ENCODE results near the gene ZNF827.

The ZNF827 gene

DNA sequence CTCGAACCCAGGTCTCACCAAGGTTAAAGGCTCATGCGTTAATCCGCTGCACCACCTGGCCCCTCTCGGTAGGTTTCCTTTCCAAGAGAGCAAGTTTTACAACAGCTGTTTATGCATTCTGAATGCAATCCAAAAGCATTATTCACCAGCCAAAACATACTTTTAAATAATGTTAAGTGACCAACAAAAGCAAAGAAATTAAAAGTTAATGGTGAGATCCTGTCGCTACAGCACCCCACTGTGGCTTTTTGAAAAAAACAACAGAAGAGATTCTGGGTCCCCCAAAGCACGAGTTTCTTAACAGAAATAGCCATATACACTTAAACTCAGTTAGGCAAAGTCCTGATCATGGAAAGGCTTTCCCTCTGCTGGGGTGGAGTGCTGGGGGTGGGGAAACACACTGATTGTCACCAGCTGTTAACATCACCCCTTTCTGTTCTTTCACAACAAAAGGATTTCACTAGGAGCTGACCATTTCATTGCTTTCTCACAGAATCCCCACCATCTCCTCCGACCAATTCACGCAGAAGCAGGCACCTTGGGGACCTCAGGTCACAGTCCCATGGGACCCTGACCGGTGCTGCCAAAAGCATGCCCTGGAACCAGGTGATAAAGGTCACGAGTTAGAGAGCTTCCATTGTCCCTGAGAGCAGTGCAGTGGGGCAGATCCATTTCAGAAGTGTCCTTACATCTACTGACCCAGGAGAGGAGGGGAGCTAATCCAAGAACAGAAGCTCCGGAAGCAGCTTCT, 51.2 kb downstream of the ZNF827 start:
- DNase-seq (ENCODE audit: low read depth), result peak; percentile 36

DNA sequence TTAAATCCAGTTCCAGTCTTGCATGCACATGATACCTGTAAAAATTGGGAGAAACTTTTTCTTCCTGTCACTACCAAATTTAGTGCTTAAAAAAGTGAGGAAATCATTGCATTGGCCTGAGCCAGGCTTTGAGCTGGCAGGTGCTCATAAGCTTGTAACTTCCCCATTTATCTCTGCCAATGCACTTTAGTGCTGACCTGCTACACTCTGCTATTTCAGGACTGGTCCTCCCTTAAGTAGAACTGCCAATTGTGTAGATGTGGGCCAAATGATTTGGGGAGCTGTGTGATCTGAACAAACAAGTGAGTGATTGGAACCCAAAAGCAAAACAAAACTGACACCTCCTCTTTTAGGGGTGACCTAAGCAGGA, 51.8 kb downstream of the ZNF827 start:
- no peak for DNase-seq (ENCODE audit: low read depth)

DNA sequence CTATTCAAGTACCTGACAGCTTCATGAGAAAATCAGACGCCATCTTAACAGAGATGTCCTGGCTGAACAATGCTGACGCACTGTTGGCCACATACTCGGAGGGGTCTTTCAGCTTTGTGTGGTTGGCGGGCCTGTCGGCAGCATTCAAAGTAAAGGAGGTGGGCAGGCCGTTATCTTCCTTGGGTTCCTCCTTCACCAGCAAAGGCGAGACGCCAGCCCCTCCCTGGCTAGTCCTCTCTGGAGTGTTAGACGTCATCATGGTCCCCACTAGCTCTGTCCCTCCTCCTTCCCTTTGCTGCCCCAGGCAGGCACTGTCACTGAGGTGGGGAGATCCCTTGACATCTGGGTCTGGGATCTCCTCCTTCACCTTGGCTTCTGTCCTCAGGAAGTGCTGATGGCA, 53.0 kb downstream of the ZNF827 start:
- no peak for DNase-seq (ENCODE audit: low read depth)

DNA sequence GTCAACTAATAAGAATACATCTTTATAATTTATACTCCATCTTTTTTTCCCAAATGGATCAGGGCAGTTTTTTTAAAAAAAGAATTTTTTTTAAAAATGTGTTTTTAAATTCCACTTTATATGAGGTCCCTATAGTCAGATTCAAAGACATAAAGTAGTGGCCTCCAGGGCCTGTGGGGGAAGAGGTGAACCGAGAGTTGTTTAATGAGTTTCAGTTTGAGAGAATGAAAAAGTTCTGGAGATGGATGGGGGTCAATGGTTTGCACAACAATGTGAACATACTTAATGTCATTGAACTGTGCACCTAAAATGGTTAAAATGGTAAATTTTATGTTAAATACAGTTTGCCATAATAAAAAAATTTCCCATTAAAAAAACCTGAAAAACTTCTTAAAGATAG, 53.8 kb downstream of the ZNF827 start:
- no peak for DNase-seq (ENCODE audit: low read depth)

DNA sequence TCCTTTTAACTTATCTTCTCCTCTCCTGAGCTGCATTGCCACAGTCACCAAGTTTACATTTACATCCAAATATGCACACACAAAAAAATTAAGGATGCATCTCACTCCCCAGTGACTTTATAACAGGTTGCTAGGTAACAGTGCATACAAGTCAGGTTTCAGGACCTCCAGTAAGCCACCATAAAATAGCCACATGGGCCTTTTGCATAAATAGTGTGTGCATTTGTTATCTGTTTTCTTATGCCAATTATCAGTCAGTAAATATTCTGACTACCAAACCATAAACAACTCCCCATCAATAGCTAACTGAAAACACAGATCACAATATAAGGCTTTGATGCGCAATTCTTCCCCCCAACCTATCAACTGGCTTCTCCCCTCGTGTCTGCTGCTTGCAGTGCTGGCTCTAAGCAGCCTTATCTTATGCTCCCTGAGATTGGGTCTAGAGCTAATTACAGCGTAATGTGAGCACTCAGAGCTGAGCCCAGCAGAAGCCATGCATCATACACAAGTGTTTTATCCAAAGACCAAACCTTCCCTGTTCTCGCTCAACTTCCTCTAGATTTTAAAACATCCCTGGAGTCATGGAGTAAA, 55.4 kb downstream of the ZNF827 start:
- DNase-seq (ENCODE audit: low read depth), result no peak

DNA sequence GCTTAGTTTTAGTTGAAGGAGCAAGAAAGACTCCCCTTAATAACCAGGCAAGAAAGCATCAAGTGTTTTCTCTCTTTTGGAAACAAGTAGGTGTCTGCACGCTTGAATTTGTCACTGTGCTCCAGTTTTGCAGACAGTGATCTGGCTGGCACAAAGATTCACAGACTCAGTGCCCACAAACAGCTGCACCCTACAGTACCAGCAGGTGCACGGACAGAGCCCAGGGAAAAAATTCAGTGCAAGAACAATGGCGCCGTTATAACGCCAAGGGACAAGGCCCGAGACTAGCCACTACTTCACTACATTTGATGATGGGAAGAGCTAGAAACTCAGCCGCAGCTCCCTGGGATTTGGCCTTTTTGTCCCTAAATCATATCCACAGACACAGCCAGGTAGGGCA, 56.0 kb downstream of the ZNF827 start:
- no peak for DNase-seq (ENCODE audit: low read depth)

DNA sequence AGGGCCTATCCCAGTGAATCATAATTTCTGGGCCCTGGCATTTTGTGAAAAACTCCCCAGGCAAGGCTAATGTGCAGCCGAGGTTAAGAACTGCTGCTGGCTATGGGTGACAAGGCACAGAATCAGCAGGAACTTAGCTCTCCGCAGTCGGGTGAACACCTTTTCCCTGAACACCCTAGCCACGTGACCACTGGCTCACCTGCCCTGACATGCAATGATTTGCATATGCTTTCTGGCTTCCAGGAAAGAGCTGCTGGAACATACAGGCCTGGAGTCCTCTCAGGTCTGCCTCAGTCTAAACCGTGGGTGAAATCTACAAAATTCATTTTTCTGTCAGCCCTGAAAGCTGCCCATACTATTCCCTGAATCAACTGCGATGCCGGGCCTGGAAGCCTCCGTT, 56.6 kb downstream of the ZNF827 start:
- no peak for DNase-seq (ENCODE audit: low read depth)

DNA sequence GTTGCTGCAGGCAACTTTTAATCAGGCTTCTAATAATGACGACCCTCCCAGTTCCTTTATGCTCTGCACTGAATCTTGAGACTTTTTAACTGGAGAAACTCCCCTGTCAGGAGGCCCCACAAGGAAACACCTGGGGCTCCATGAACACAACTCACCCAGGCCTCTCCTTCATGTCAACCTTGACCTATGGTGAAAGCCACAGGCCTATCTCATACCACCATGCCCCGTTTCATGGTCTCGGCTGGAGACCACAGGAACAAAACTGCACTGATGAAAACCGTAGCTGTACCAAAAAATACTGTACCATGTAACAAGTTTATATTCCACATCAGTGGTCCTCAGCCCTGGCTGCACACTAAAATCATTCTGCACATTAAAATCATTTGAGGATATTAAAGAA, 57.0 kb downstream of the ZNF827 start:
- no peak for DNase-seq (ENCODE audit: low read depth)

DNA sequence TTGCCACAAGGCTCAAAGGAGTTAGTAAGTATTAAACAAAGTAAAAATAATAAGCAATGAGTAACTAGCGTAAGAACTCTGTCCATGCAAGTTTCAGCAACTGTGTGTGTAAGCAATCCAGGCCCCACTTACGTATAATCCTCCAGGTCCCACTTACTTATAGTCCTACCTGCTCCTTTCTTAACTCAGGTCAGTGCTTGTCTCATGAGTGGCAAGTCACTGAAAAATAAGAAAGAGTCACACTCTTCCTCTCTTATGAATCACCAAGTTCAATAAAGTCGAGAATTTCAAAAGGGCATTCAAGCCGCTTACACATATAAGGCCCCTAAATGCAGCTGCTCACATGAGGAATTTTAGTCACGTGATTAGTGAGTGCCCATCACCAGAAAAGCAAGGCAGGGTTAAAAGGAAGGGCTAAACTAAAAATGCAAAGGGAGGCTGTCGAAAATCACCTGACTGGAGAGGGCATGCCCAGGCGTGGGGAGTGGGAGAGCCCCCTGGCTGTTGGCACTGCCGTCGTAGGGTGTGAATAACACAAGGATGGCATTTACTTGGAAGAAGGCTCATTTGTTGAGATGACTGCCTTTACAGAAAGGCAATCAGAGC, 58.2 kb downstream of the ZNF827 start:
- DNase-seq (ENCODE audit: low read depth), result no peak

DNA sequence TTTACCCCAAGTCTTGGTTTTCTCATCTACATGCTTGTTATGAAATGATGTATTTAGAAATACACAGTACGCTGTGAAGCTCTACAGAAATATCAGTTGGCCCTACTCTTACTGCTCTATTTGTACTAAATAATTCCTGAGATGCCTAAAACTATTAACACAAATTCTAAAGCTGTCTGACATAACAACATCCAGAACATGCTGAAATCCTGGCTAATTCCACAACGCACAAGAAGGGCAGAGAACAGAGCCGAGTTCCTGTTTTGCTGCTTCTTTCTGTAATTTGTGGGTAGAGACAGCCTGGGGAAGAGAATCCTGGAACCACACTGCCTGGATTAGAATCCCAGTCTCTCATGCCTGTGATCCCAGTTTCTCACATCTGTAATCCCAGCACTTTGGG, 59.0 kb downstream of the ZNF827 start:
- DNase-seq (ENCODE audit: low read depth), result no peak

DNA sequence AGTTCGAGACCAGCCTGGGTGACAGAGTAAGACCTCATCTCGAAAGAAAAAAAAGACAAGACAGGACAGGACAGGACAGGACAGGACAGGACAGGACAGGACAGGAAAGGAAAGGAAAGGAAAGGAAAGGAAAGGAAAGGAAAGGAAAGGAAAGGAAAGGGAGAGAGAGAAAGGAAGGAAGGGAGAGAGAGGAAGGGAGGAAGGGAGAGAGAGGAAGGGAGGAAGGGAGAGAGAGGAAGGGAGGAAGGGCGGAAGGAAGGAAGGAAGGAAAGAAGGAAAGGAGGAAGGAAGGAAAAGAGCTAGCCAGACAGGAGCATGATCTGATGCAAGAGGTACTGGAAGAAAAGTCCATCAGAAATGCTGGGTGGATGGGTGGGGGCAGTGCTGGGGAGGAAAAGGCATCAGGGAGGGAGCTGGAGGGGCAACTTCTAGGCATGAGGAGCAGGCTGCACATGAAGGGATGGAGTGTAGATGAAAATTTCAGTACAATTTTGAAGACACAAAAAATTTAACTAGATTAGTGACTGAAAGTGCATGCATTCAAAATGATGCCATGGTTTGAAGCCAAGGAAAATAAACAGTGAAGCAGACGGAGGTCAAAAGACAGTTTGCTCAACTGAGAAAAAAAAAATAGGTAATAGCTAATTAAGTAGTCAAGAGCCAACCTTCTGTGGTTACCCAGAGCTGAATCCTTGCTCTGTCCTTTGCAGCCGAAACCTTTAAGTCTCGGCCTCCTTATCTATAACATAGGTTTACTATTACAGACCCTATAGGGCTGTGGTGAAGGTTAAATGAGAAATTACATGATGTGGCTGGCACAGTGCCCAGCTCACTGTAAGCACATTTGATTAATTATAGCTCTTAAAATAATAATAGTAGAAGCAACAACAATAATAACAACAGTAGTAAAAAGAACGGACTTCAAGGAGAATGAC, 59.9 kb downstream of the ZNF827 start:
- peak; percentile 35 for DNase-seq (ENCODE audit: low read depth)

DNA sequence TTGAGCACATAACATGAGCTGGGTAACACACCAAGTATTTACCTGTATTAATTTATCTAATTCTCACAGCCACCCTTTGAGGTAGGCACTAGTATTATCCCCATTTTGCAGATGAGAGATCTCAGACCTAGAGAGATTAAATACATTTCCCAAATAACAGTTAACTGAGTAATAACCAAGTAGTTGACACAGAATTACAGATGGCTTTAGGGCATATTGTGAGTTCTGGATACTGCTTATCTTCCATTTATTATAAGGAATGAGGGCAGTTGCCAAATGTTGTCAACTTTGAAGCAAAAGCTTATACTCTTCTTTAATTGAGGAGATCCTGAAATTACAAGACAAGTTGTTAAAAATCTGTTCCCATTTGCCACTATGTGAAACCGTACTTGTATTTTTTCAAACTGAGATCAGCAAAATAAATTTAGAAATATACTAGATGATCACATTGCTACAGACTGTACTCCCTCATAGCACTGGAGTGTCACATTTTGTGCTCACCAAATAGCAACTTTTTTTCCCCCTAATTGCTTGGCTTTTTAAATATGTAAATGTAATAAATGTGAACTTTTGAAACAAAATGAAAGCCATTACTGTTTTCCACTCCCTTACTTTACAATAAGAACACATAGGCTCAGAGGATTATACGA, 62.0 kb downstream of the ZNF827 start:
- DNase-seq (ENCODE audit: low read depth), result no peak

DNA sequence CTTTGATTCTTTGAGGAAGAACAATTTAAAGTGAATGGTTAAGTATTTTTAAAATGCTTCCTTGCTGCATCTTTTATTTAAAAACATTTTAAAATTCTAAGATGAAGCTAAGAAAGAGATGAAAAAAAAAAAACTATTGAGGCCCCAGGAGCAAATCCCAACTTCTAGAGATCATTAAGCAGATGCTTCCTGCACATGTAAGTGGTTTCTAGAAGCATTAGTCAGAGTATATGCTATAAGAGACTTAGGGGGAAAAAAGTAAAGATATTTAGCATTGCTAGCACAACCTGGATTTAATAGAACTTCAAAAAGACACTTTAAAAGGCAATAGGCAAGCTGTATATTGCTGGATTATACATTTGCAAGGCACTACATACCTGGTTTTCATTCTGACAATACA, 64.7 kb downstream of the ZNF827 start:
- DNase-seq (ENCODE audit: low read depth), result no peak

DNA sequence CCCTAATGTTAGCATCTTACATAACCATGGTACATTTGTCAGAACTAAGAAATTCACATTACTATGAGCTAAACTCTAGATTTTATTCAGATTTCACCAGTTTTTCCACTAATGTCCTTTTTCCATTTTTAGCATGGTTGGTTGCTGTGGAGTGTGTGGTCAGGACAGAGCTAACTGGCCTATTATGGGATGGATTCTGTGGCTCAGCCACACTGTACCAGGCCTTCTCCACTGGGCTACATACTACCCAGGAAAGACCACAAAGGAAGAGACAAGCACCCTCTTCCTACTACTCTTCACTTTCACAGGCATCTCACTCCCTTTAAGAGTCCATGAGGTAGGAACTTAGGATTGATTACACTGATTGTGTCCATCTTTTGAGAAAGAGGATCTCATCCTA, 67.4 kb downstream of the ZNF827 start:
- no peak for DNase-seq (ENCODE audit: low read depth)

DNA sequence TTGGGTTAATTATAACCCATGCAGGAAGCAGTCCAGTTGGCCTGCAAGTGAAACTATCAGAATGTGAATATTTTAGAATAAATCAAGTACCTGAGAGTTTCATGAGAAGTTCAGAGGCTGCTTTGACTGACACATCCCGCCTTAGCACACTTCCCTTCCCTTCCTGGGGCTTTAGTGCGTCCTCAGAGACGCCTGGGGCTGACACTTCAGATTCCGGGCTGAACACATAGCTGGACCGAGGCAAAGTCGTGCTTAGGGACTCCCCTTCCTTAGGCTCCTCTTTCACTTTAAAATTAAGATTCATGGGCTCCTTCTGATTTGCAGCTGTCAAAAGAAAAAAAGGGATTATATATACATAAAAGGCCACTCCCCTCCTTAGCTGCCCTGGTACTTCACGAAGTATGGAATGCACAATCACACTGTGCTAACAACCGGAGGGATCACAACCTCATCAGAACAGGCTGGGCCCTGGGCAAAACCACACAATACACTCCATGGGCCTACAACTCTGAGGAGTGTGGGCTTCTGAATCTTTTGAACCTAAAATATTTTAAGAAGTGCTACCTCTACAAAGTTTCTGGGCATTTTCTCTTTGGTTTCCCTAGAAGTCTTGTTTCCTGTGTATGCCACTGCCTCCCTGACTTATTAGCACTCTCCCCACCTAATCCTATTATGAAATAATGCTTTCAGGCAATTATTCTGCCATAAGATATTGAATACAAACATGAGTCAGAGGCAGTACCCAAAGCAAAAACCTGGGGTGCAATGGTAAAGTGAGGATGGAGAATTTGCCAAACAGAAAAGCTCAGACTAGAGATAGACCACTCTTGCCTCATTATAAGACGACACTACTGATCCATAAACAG, 68.2 kb downstream of the ZNF827 start:
- DNase-seq (ENCODE audit: low read depth), result no peak

DNA sequence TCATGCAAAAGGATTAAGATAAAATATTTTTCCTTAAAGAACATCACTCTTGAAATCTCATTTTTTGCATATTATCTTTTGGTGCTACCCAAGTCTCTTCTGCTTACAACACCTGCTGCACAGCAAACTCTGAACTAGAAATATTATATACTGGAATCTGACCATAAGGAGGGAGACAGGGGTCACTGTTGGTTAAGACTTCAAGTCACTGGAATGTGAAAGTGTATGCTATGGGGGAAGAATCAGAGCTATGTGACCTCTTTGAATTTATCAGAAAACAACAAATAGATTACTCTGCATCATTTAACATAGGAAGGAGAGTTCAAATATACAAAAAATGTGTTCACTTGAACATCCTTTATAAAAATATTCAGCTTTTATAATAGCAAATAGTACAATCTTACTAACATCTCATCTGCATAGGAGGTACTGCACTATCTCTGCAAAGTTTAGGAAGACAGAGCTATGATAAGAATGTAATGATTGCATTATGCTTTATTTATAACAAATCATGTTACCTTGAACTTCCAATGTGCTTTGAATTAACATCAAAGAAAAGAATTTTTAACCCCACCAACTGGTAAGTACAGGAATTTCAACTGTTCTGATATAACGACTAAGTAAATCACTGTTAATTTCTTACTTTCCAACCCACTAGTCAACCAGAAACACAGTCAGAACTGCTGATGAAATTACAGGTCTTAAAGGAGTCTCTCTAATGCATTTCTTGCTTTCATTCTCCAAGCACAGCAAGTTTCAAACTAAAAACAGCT, 69.8 kb downstream of the ZNF827 start:
- DNase-seq (ENCODE audit: low read depth), result no peak

DNA sequence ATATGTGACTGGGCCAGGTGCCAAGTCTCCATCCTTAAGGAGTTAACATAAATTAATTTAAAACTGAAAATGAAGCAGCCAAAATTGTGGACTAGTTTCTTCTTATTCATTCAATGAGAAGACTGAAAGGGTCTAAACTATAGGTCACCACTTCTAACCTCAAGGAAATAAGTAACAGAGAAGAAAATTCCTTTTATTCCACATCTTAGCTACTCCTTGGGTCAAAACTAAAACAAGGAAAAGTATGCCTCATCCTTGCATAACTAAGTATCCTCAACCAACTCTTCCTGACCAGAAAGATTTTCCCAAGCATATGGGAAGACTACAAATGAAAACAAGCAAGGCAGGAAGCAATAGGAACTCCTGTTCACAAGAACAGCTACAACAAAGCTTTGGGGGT, 71.2 kb downstream of the ZNF827 start:
- DNase-seq (ENCODE audit: low read depth), result no peak

DNA sequence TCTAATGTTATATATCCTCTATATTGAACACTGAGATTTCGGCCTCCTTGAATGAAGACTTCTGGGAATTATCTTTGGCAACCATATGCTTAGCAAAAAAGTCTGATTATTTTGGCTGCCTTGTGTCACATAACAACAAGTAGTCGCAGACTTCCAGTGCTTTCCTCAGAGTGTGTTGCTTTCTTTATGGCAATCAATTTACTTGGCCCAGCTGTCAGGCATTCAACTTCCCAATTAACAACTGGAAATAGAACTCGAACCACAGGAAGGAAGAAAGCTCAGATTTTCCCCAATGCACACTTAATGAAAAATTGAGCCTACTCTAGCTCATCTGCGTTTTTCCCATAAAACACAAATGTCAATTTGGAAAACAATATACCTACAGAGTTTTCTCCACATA, 71.6 kb downstream of the ZNF827 start:
- no peak for DNase-seq (ENCODE audit: low read depth)

DNA sequence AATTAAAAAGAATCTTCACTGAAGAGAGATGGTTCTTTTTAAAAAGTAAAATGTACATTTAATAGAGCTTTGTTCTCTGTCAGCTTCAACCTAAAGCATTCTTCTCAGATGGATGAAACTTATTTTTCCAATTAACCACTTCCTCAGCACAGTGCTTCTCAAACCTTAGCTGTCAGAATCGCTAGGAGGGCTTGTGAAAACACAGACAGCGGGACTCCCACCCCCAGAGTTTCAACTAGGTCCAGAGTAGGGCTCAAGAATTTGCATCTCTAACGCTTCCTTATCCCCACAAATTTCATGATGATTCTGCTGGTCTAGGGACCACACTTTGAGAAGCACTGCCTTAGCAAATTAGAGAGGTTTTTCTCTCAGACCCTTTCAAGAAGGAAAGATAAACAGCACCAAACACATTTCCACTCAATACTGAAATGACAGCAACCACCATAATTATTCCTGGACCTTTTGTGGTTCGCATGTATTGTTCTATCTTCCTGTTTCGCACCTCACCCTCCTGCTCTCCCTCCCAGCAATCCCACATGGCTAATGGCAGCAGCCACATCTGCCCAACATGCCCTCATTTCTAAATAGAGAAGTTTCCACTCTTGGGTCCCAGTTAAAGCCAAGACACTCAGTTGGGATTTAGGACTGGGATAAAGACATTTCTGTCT, 73.2 kb downstream of the ZNF827 start:
- DNase-seq (ENCODE audit: low read depth), result no peak

DNA sequence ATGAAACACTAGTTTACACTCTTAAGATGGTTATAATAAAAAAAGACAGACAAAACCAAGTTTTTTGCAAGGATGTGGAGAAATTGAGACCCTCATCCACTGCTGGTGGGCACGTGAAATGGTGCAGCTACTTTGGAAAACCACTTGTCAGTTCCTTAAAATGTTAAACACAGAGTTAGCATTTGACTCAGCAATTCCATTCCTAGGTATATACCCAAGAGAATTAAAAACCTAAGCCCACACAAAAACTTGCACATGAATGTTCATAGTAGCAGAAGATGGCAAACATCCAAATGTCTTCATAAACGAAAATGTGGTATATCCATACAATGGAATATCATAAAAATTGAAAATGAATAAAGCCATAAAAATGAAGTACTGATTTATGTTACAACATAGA, 75.4 kb downstream of the ZNF827 start:
- DNase-seq (ENCODE audit: low read depth), result no peak
